ENCODE data around the gene SLC46A3.
"Not testable (repeated sequence)": the region's sequence is repeated elsewhere in the genome, so short reads cannot be mapped to it uniquely, and the experiment has no call there.

SLC46A3 gene

DNA sequence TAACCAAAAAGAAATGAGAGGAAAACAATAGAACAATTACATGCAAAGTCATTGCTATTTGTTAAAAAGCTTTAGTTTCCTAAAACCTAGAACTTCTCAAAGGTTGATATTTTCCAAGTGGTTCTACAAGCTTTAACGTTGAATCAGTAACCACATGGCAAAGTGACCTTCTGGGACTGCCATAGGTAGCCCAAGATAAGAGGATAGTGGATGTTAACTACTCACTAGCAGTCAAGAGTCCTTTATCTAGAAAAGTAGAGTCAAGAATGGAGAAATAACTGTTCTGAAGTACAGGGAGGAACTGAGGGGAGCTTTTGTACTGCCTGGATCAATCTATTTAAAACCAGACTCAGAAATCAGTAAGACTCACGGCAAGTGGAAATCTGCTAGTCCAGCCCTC lies 9.9 kb upstream of the SLC46A3 start:
- no peak for DNase-seq

DNA sequence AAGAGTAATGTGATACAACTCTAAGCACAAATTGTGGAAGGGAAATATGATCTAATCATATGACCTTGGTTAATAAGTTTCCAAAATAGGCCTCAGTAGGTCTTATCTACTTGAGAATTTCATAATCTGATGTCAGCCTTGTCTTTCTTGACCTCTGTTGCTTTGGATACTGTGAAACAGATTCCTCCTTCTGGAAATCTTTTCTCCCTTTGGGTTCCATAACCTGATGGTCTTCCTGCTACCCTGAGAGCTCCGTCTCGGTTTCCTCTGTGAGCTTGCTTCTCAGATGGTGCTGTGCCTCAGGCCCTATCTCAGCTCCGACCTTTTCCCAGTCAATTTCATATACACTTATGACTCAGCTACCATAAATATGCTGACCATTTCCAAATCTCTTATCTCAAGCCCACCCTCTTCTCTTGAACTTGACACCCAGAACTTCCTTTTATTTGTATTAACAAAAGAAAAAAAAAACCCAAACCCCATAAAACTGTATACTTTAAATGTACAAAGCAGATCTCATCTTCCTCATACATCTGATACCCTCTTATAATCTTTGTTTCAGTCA lies 6.4 kb upstream of the SLC46A3 start:
- DNase-seq = no peak

DNA sequence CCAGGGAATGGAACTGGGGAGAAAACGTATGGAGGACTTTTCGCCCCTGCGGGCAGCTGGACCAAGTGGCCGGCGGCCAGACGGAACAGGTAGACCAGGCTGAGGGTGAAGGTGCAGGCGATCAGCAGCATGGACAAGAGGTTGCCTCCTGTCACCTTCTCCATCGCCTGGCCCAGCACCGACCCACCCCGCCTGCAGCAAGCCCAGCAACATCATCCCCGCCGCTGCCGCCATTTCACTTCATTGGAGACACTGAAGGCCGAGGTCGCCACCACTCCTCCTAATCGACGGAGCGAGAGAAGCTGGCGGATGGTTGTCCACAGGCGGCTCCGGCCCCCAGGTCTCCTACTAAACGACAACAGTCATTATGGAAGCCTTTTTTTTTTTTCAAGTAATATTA lies 5.0 kb upstream of the SLC46A3 start:
- DNase-seq = no peak

DNA sequence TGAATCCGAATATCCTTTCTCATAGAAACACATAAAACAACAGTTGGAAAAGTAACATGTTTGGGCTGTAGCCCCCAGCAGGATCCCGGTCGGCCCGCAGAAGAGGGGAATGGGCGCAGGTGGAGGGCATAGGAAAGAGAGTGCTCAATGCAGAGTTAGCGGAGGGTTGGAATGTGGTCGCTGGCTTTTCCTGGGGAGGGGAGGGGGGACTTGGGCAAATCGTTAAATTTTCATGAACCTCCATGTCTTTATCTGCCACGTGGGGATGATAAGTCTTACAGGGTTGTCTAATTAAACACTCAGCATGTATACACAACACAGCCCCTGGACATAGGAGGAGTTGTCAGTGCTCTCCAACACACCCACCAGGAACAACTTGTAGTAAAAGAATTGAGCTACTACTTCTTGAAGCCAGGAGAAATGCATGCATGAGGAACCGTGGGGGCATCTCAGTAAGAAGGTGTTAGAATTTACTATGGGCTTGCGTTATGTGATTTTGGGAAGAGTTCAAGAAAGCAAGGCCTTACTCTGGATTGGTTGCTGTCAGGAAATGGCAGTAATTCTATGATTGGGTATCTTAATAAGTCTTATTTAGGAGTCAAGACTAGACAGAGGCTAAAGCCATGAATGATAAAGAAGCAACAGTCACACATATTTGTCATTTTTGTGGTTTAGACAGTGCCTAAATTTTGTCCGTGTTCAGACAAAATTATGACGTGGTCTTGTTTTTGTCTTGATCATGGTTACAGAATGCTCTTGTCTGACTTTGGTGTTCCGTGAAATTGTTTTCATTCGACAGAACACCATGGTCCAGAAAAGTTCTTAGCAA lies 671 bp upstream of the SLC46A3 start:
- no peak for DNase-seq

- no peak for DNase-seq
Observed at GRCh38 chr13:28718196-28718542, 601 bp downstream of the SLC46A3 start.

DNA sequence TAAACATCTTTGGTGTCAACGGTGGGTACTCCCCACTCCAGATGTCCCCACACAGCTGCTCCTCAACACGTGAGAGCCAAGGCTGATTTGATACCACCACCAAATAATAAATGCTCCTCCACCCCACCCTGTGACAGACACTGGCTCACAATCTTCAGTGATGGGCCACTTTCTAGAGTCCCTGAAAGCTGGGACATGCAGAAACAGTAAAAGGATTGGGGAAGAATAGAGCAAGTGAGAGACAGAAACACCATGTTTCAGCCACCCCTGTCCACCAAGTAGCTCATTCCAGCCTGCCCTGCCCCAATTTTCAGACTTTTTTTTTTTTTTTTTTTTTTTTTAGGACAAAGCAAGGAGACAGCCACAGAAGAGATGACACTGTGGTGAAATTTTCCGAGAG lies 1.6 kb downstream of the SLC46A3 start:
- no peak for DNase-seq

DNA sequence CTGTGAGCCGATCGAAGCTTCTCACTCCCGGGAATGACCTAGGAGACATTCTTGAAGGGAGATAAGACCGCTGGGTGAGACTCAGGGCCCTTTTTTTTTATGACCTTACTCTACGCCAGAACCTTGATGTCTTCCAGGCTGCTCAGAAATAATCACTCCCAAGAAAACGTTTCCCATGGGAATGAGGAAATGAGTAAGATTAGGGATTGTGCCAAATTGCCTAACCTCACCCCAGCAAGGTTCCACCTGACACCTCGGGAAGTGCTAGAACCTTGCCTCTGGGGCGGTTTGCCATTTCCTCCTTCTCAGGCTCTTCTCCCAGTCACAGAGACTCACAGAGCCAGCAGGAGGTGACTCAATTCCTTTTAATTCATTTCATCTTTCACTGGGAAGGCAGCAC lies 2.3 kb downstream of the SLC46A3 start:
- DNase-seq = no peak

DNA sequence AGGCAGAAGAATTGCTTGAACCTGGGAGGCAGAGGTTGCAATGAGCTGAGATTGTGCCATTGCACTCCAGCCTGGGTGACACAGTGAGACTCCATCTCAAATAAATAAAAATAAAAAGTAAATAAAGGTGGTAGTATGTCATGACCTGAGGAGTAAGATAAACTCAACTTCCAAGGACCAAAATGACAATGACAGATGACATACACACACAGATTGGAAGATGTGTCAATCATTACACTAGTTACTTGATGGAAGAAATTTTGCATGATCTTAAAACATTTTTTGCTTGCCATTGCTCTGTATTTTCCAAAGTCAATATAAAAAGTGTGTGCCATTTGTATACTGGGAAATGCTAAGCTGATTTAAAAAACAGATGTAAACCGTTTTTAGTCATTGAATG lies 4.1 kb downstream of the SLC46A3 start:
- DNase-seq = no peak

- no peak for DNase-seq
Observed at GRCh38 chr13:28710161-28710560, 8.6 kb downstream of the SLC46A3 start.

DNA sequence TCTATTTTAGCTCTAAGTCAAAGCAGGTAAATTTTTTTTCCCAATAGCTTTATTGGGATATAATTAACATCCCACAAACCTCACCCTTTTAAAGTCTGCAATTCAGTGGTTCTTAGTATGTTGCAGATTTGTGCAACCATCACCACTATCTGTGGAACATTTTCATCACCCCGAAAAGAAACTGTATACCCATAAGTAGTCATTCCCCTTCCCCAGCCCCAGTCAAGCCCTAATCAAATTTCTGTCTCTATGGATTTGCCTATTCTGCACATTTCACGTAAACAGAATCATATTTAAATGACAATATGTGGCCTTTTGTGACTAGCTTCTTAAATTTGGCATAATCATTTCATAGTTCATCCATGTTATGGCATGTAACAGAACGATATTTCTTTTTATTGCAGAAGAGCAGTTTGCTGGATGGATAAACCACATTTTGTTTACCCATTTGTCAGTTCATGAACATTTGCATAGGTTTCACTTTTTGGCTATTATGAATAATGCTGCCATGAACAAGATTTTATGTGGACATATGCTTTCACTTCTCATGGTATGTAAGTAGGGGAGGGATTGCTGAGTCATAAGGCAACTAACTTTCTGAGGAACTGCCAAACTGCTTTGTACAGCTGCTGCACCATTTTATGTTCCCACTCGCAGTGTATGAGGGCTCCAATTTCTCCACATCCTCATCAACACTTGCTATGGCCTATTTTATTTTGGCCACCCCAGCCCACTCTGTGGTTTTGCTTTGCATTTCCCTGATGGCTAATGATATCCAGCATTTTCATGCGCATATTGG lies 10.9 kb downstream of the SLC46A3 start:
- no peak for DNase-seq

DNA sequence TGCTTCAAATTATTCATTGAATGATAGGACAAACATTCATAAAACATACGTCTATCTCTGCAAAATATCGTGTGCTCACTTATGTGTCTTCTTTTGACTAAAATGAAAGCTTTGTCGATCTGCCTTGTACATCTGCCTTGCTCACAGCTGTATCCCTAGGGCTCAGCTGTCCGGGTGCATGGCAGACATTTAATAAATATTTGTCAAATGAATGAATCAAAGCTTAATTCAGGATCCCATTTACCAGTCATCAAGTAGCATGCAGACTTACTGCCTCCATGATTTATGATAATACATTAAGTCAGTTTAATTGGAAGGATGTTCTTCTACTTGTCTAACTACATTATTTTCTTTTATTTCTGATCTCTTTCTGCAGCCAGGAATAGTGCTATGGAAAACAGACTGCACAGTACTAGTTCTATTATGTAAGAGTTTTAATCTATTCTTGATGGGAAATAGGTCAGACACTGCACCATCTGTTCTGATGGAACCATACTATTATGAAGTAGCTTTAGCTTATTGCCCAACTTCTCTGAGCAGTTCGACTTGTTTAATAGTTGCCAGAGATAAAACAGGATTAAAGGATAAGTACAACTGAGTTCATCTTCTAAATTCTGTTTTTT lies 13.2 kb downstream of the SLC46A3 start:
- no peak for DNase-seq

- DNase-seq = no peak
Observed at GRCh38 chr13:28704919-28705318, 13.9 kb downstream of the SLC46A3 start.

DNA sequence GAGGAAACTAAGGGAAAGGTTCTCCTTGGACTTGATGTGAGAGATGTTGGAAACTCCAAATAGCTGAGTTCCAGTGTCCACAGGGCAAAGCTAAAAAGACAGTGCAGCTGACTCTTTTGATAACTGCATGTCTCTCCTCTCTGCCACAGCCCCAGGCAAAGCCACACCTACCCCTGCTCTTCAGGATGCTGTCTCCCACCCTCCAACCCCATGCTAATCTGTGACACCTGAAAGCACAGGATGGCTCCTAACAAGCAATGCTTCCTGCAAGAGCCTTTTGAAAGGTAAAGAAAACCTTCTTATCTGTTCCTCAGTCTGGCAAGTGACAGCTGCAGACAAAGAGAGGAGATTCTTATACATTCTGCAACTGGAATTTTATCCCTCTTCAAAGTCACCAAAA lies 14.5 kb downstream of the SLC46A3 start:
- DNase-seq = no peak

GRCh38 chr13:28699246-28699645 lies 19.5 kb downstream of the SLC46A3 start:
- DNase-seq = no peak

- no peak for DNase-seq
Observed at GRCh38 chr13:28697441-28697840, 21.3 kb downstream of the SLC46A3 start.

GRCh38 chr13:28693605-28694491 lies 24.9 kb downstream of the SLC46A3 start:
- DNase-seq = not testable (repeated sequence)

DNA sequence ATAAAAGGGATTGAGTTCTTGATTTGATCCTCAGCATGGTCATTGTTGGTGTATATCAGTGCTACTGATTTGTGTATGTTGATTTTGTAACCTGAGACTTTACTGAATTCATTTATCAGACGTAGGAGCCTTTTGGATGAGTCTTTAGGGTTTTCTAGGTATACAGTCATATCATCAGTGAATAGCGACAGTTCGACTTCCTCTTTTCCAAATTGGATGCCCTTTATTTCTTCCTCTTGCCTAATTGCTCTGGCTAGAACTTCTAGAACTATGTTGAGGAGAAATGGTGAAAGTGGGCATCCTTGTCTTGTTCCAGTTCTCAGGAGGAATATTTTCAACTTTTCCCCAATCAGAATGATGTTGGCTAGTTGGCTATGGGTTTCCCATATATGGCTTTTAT lies 32.9 kb downstream of the SLC46A3 start:
- no peak for DNase-seq

- no peak for DNase-seq
Observed at GRCh38 chr13:28685114-28685513, 33.7 kb downstream of the SLC46A3 start.

GRCh38 chr13:28684257-28684656 lies 34.5 kb downstream of the SLC46A3 start:
- no peak for DNase-seq

- DNase-seq = not testable (repeated sequence)
Observed at GRCh38 chr13:28683169-28683568, 35.6 kb downstream of the SLC46A3 start.

DNA sequence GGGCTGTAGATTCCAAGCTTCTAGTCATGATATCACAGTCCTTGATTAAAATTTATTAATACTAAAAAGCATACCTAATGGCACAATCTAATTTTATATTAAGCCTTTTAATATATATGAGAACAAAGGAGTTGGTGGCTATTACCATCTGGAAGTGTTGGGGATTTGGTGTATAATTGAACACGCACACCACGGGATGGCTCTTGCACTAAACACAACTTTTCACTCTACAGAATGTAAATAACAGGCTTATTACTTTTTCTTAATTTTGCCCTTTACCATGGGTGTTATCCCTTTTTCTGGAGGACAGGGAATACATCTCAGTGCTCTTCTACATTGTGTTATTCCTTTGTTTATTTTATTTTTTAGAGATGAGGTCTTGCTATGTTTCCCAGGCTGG lies 38.2 kb downstream of the SLC46A3 start:
- DNase-seq = no peak

- no peak for DNase-seq
Observed at GRCh38 chr13:28679628-28680027, 39.1 kb downstream of the SLC46A3 start.

- DNase-seq = no peak
Observed at GRCh38 chr13:28678809-28679208, 40.0 kb downstream of the SLC46A3 start.

All from activated effector memory CD4-positive, alpha-beta T cell treated with anti-CD3 and anti-CD28 coated beads, Interleukin-2, amount 50 U/mL, for 16 hours (primary cell).